Stimulated activated naive CD4-positive, alpha-beta T cell treated with Interleukin-2 at 50 U/mL for 16 hours (primary cell): ENCODE measurements around the gene C1orf232.

Experiments used
- DNase-seq: peaks from one replicate; lab custom pipeline; 2025; lab: John Stamatoyannopoulos, UW

C1orf232 gene

GRCh38 chr1:26124418-26125331 lies 44.1 kb downstream of the C1orf232 start:
- DNase-seq: no peak

- no peak for DNase-seq
Measured at GRCh38 chr1:26122988-26123973, 45.5 kb downstream of the C1orf232 start.

GRCh38 chr1:26121854-26122773 lies 46.6 kb downstream of the C1orf232 start:
- no peak for DNase-seq

- no peak for DNase-seq
Measured at GRCh38 chr1:26119892-26120608, 48.7 kb downstream of the C1orf232 start.

GRCh38 chr1:26114165-26114927 lies 54.4 kb downstream of the C1orf232 start:
- DNase-seq: no peak
